NCI-H1694 (cell line): ENCODE results near the gene MEIS1.

Experiments
- DNase-seq: peaks from one replicate; lab custom pipeline; 2025; lab: John Stamatoyannopoulos, UW

The MEIS1 gene

GRCh38 chr2:66443979-66444861 lies 9.3 kb downstream of the MEIS1 start:
- no peak for DNase-seq

GRCh38 chr2:66445076-66445924 lies 10.4 kb downstream of the MEIS1 start:
- DNase-seq, result no peak

- DNase-seq, result no peak
Measured at GRCh38 chr2:66445925-66446871, 11.3 kb downstream of the MEIS1 start.

GRCh38 chr2:66446941-66447340 lies 12.0 kb downstream of the MEIS1 start:
- DNase-seq, result no peak

GRCh38 chr2:66447677-66448076 lies 12.8 kb downstream of the MEIS1 start:
- no peak for DNase-seq

- no peak for DNase-seq
Measured at GRCh38 chr2:66448136-66448991, 13.4 kb downstream of the MEIS1 start.

GRCh38 chr2:66452214-66452613 lies 17.3 kb downstream of the MEIS1 start:
- no peak for DNase-seq

- DNase-seq, result no peak
Measured at GRCh38 chr2:66452917-66453316, 18.0 kb downstream of the MEIS1 start.

- no peak for DNase-seq
Measured at GRCh38 chr2:66455490-66455889, 20.6 kb downstream of the MEIS1 start.

- no peak for DNase-seq
Measured at GRCh38 chr2:66456183-66457041, 21.5 kb downstream of the MEIS1 start.

GRCh38 chr2:66457545-66457944 lies 22.6 kb downstream of the MEIS1 start:
- DNase-seq, result no peak

- DNase-seq, result no peak
Measured at GRCh38 chr2:66460031-66460430, 25.1 kb downstream of the MEIS1 start.

- no peak for DNase-seq
Measured at GRCh38 chr2:66461001-66461663, 26.2 kb downstream of the MEIS1 start.

- DNase-seq, result no peak
Measured at GRCh38 chr2:66461664-66462500, 27.0 kb downstream of the MEIS1 start.

- no peak for DNase-seq
Measured at GRCh38 chr2:66462501-66462825, 27.5 kb downstream of the MEIS1 start.

- DNase-seq, result no peak
Measured at GRCh38 chr2:66463206-66463755, 28.4 kb downstream of the MEIS1 start.

- no peak for DNase-seq
Measured at GRCh38 chr2:66464930-66465637, 30.2 kb downstream of the MEIS1 start.

GRCh38 chr2:66466433-66466832 lies 31.5 kb downstream of the MEIS1 start:
- no peak for DNase-seq
